Left ventricle myocardium inferior (tissue), 1 donor: Measurements from ENCODE around the gene P4HA2. TPM values are rescaled to one million over a fixed set of nuclear protein-coding genes. Genes with fewer than 3 reads are reported as not detected.

Experiments
- DNase-seq: peaks from one replicate; pipeline ENCODE4 v3.0.0-alpha.2; 2020
- H3K27ac ChIP-seq: fragments of 200-600 bp; replicated peaks from 2 replicates; pipeline ENCODE4 v1.8.0; 2021
- H3K27me3 ChIP-seq: fragments of 200-600 bp; 2 replicates; pipeline ENCODE4 v1.8.0; 2021; ENCODE audit warnings: low read depth
- H3K36me3 ChIP-seq: fragments of 200-600 bp; 2 replicates; pipeline ENCODE4 v1.8.0; 2021
- H3K4me1 ChIP-seq: fragments of 200-600 bp; 2 replicates; pipeline ENCODE4 v1.8.0; 2021
- H3K4me3 ChIP-seq: fragments of 200-600 bp; 2 replicates; pipeline ENCODE4 v1.8.0; 2021; ENCODE audit warnings: mild to moderate bottlenecking, moderate library complexity
- H3K9me3 ChIP-seq: fragments of 200-600 bp; replicated peaks from 2 replicates; pipeline ENCODE4 v1.8.0; 2021
- intact Hi-C: fragments of 100-400 bp; cut with micrococcal nuclease; formaldehyde crosslinking; loops from one replicate; pipeline ENCODE4 v1.11.0; 2022
- total RNA-seq: library from RNA; stranded (reverse); fragmentation: NEBNext Ultra II Directional; extraction: Animal tissue kit (Norgen Biotek cat#: 25700); gene quantifications from one replicate; pipeline ENCODE4 v1.2.1, GENCODE V29; 2021
- TF ChIP-seq, protein P1 (sequence below): fragments of 200-600 bp; IDR thresholded peaks from 2 replicates; pipeline ENCODE4 v1.8.0; 2021; ENCODE audit warnings: antibody characterized with exemption, mild to moderate bottlenecking, borderline replicate concordance
- donor health status: DM: no; HTN: yes; CAD: no; lungs with severe emphysema.

Gene P4HA2
- total RNA-seq, 1 donor from 2014 or later = 80.5 TPM

DNA sequence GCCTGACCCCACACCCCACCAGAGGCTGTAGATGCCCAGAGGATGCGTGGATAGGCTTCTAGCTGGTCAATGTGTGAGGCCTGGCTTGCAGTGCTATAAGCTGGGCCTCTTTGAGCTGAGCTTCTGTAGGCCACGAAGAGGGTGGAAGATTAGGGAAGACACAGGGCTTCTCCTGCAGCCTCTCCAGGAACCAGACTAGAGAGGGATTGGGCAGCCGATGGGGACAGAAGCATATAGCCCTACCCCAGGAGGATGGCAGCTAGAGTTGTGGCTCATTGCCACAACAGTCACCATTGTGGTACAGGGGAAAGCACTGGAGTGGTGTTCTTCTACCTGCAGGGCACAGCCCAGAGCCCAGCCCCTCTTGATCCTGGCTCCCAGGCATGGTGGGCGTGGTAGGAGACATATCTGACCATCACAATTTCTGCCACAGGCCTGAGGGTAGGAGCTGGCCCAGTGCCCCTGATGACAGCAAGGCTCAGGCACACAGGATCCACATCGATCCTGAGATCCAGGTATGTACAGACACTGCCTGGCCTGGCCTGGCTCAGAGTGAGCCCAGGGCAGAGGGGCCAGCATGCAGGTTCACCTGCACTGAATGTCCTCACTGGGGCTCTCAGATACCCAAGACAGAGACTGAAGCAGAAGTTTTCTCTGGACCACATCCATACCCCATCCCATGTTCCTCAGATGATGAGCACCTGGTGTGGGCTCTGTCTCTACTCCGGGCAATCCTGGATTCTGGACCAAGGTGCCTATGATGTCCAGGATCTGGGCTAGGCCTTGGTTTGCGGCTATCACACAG lies 38.6 kb upstream of the P4HA2 start:
- intact Hi-C loops = no loop called here
- H3K27me3 ChIP-seq = no peaks in the 10 kb centered on the region
- TF ChIP-seq, protein P1, sequence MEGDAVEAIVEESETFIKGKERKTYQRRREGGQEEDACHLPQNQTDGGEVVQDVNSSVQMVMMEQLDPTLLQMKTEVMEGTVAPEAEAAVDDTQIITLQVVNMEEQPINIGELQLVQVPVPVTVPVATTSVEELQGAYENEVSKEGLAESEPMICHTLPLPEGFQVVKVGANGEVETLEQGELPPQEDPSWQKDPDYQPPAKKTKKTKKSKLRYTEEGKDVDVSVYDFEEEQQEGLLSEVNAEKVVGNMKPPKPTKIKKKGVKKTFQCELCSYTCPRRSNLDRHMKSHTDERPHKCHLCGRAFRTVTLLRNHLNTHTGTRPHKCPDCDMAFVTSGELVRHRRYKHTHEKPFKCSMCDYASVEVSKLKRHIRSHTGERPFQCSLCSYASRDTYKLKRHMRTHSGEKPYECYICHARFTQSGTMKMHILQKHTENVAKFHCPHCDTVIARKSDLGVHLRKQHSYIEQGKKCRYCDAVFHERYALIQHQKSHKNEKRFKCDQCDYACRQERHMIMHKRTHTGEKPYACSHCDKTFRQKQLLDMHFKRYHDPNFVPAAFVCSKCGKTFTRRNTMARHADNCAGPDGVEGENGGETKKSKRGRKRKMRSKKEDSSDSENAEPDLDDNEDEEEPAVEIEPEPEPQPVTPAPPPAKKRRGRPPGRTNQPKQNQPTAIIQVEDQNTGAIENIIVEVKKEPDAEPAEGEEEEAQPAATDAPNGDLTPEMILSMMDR = no peak
- H3K4me3 ChIP-seq = no peak overlapping the region
- no peak for DNase-seq
- H3K4me1 ChIP-seq = peaks cover 49% of the 10 kb centered on the region
- peak overlapping the region; percentile 81 for H3K27ac ChIP-seq
- H3K36me3 ChIP-seq = no peaks in the 10 kb centered on the region
- no peaks in the 10 kb centered on the region for H3K9me3 ChIP-seq

DNA sequence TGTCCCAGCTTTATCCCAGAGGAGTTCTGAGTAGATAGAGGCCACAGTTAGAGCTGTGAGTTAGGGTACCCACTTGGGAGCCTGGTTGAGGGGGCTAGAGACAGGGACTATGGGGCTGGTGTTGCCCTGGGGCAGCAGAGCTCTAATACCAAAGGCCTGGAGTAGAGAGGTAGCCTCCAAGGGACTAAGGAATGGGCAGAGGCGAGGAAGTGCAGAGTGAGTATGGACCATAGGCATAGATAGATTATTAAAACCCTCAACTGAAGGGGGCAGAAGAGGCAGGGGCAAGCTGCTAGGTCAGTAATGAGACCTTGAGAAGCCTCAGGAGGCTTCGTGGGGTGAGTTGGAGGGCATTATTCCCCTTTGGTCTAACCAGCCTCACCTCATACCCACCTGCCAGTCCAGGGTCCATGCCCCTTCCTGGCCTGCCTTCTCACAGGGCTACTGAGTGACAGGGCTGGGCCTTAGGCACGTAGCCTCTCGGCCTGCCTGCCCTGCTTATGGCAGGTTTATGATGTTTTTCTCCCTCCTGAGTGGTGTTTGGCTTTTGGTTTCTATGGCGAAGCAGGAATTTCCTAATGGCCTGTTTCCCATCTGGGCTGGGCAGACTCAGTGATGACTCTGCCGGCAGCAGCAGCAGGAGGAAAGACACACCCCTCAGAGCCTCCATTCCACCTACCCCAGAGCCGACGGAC lies 37.8 kb upstream of the P4HA2 start:
- DNase-seq = peak; percentile 36
- Histone ChIP-seq H3K36me3 (no peaks in the 10 kb centered on the region), H3K27me3 (no peaks in the 10 kb centered on the region), H3K27ac (peak overlapping the region; percentile 81), H3K9me3 (no peaks in the 10 kb centered on the region), H3K4me3 (no peak overlapping the region), H3K4me1 (peaks cover 57% of the 10 kb centered on the region)
- TF ChIP-seq, protein P1 = no peak
- intact Hi-C loops = no loop called here

DNA sequence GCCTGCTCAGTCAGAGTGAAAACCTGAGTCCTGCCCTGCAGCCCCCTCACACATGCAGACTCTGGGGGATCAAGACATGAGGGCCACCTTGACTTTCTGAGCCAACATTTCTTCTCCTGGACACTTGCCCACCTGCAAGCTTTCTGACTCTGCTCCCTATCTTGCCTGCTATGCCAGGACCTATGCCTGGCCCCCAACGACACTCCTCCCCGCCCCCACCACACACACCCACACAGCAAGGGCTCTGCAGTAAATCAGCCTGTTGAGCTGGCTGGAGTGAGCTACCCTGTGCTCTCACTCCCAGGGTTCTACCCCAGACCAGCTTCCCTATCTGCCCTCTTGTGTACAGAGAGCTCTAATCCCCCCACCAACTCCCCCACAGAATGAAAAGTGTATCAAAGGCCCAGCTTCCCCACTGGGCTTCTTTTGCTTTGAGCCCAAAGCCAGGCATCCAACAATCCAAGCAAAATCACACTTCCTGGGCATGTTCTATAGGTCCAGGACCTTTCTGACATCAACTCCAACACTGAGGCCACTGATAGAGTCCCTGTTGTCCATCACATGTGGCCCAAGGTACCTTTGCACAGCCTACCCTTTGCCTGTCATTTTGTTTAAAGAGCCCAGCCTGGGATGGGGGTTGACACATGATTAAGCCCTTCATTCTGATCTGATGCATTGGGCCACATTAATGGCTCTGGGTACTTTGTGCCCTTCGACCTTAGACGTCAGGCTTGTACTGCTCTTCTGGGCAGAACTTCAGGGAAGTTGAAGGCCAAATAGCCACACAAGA lies 37.1 kb upstream of the P4HA2 start:
- Histone ChIP-seq H3K4me3 (no peak overlapping the region), H3K4me1 (peaks cover 64% of the 10 kb centered on the region), H3K27ac (peak overlapping the region; percentile 81), H3K27me3 (no peaks in the 10 kb centered on the region), H3K9me3 (no peaks in the 10 kb centered on the region), H3K36me3 (no peaks in the 10 kb centered on the region)
- intact Hi-C loops = no loop called here
- TF ChIP-seq, protein P1 = no peak
- DNase-seq = no peak

DNA sequence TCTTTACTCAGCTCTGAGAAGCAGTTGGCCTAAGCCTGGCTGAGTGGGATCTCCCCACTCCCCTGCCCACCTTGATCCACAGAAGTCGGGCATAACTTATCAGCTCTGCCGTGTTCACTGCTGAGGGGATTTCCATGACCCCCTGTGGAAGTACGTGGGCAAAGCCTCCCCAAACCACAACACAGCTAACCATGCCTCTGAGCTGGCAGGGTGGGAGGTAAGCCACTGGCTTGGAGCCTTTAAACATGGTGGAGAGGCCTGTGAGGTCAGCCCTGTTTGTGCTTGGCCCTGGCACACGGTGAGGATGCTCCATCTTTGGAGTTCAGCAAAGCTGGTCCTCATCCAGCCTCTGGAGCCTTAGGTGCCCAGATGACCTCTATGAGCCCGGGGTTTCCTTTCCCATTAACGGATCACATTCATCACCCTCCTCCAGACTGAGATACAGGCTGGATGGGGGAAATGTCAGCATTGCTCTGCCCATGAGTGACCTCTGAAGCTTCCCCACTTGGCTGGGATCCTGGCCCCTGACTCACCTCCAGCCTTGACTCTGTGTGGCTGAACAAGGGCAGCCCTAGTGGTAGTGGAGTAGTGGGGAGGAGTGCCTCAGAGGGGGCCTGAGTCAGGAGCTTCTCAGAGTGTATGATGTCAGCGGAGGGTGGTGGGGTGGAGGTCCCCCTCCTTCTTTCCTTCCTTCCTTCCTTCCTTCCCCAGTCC lies 36.1 kb upstream of the P4HA2 start:
- Histone ChIP-seq H3K4me1 (peaks cover 74% of the 10 kb centered on the region), H3K4me3 (no peak overlapping the region), H3K27ac (peak overlapping the region; percentile 81), H3K27me3 (no peaks in the 10 kb centered on the region), H3K36me3 (no peaks in the 10 kb centered on the region), H3K9me3 (no peaks in the 10 kb centered on the region)
- intact Hi-C loops = no loop called here
- TF ChIP-seq, protein P1 = no peak
- no peak for DNase-seq
